ENCODE measurements around the gene CWF19L1.

DNA sequence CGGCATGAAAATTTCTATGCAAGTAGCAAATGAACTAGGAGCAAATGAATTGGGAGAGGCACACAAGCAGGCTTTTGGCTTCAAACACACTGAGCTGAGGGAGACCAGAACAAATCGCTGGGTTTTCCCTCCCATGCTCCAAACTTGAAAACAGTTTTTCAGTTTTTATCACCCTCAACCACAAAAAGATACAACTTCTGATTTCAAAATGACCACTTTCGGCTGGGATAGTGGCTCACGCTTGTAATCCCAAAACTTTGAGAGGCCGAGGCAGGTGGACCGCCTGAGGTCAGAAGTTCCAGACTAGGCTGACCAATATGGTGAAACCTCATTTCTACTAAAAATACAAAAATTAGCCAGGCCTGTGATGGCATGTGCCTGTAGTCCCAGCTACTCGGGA is 29.0 kb downstream of the CWF19L1 start:
- no peak for TF ChIP-seq RCOR1 (IDR thresholded peaks at IDR 0.05; ENCODE audit: low read length)
- TF ChIP-seq, protein P1, sequence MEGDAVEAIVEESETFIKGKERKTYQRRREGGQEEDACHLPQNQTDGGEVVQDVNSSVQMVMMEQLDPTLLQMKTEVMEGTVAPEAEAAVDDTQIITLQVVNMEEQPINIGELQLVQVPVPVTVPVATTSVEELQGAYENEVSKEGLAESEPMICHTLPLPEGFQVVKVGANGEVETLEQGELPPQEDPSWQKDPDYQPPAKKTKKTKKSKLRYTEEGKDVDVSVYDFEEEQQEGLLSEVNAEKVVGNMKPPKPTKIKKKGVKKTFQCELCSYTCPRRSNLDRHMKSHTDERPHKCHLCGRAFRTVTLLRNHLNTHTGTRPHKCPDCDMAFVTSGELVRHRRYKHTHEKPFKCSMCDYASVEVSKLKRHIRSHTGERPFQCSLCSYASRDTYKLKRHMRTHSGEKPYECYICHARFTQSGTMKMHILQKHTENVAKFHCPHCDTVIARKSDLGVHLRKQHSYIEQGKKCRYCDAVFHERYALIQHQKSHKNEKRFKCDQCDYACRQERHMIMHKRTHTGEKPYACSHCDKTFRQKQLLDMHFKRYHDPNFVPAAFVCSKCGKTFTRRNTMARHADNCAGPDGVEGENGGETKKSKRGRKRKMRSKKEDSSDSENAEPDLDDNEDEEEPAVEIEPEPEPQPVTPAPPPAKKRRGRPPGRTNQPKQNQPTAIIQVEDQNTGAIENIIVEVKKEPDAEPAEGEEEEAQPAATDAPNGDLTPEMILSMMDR (IDR thresholded peaks at IDR 0.05): no peak
- TF ChIP-seq, protein P2, sequence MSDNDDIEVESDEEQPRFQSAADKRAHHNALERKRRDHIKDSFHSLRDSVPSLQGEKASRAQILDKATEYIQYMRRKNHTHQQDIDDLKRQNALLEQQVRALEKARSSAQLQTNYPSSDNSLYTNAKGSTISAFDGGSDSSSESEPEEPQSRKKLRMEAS (IDR thresholded peaks at IDR 0.05; ENCODE audit: low read depth): no peak
- TF ChIP-seq, protein P3, sequence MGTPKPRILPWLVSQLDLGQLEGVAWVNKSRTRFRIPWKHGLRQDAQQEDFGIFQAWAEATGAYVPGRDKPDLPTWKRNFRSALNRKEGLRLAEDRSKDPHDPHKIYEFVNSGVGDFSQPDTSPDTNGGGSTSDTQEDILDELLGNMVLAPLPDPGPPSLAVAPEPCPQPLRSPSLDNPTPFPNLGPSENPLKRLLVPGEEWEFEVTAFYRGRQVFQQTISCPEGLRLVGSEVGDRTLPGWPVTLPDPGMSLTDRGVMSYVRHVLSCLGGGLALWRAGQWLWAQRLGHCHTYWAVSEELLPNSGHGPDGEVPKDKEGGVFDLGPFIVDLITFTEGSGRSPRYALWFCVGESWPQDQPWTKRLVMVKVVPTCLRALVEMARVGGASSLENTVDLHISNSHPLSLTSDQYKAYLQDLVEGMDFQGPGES (IDR thresholded peaks at IDR 0.05; ENCODE audit: low read depth, low read length): no peak
- no peak for TF ChIP-seq EP300 (IDR thresholded peaks at IDR 0.05; ENCODE audit: borderline replicate concordance in 1 of 2, low read depth in 1 of 2, low read length in 1 of 2)
- no peak for TF ChIP-seq RAD21 (IDR thresholded peaks at IDR 0.05; ENCODE audit: low read length)
- no peak for TF ChIP-seq CHD2 (IDR thresholded peaks at IDR 0.05; ENCODE audit: low read length, partially characterized antibody)
